Astrocyte (in vitro differentiated cells and primary cell): ENCODE data around the gene RANBP3.

ENCODE experiments used
- EZH2 ChIP-seq: IDR thresholded peaks from 2 replicates; pipeline ENCODE4 v1.6.1; 2012; ENCODE audit warnings: mild to moderate bottlenecking, low read length, inconsistent platforms; ENCODE audit not compliant: insufficient read depth
- TF ChIP-seq, protein P1 (sequence below): IDR thresholded peaks from 2 replicates; pipeline ENCODE4 v1.5.1; 2011; ENCODE audit warnings: low read depth, mild to moderate bottlenecking, inconsistent platforms, low read length, moderate library complexity; ENCODE audit not compliant: insufficient read depth

DNA sequence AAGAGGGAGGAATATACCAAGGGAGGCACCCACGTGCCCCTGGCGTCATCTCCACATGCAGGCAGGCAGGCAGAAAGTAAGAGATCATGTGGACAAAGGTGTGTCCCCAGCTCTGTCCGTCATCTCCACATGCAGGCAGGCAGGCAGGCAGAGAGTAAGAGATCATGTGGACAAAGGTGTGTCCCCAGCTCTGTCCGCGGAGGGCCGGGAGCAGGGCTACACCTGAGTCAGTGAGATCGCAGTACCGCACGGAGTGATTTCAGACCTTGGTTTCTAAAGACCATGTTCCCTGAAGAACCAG lies 41.7 kb downstream of the RANBP3 start:
- TF ChIP-seq, protein P1, sequence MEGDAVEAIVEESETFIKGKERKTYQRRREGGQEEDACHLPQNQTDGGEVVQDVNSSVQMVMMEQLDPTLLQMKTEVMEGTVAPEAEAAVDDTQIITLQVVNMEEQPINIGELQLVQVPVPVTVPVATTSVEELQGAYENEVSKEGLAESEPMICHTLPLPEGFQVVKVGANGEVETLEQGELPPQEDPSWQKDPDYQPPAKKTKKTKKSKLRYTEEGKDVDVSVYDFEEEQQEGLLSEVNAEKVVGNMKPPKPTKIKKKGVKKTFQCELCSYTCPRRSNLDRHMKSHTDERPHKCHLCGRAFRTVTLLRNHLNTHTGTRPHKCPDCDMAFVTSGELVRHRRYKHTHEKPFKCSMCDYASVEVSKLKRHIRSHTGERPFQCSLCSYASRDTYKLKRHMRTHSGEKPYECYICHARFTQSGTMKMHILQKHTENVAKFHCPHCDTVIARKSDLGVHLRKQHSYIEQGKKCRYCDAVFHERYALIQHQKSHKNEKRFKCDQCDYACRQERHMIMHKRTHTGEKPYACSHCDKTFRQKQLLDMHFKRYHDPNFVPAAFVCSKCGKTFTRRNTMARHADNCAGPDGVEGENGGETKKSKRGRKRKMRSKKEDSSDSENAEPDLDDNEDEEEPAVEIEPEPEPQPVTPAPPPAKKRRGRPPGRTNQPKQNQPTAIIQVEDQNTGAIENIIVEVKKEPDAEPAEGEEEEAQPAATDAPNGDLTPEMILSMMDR: no peak
- no peak for TF ChIP-seq EZH2
